ENCODE results near the gene AKAP12. TPM values are rescaled to one million over a fixed set of nuclear protein-coding genes. Genes with fewer than 3 reads are reported as not detected.

AKAP12 gene
- total RNA-seq, 4 donors from 2014 or later, result 25.7 to 61.7 (median 53.1) TPM

DNA sequence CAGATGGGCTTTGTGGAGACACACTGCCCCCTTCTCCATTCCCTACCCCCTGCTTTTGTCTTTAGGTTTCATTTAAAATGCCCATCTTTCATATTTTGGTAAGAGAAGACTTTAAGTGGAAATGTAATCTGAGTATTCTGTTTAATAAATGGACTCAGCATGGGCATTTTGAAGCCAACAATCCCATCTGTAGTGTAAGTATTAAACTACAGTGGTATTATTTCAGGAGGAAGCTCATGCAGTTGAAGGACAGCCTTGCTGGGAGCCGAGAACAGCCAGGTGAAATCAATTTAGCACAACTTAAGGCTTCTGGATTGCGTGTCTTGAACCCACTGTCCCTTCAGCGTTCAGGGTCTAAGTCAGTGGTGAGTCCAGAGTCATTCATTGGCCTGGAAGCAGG lies 63.5 kb downstream of the AKAP12 start:
- Histone ChIP-seq H3K36me3 (no peaks in the 10 kb centered on the region), H3K27me3 (no peaks in the 10 kb centered on the region), H3K9me3 (no peaks in the 10 kb centered on the region), H3K27ac (peak overlapping the region in 2 of 4 donors; percentile 1 to 9), H3K4me1 (peaks cover 0 to 24% (median 4%) of the 10 kb centered on the region in 4 donors), H3K4me3 (no peak overlapping the region)
- WGBS, 2 donors (ENCODE audit: low coverage in 1 of 2), result 83 to 100% methylated on average over 1 to 3 of the region's 3 CpGs
- TF ChIP-seq POLR2AphosphoS5 (IDR thresholded peaks at IDR 0.05) (no peak), POLR2A (IDR thresholded peaks at IDR 0.05) (no peak), EP300 (IDR thresholded peaks at IDR 0.05; ENCODE audit: low read depth) (no peak)
- TF ChIP-seq, protein P1, sequence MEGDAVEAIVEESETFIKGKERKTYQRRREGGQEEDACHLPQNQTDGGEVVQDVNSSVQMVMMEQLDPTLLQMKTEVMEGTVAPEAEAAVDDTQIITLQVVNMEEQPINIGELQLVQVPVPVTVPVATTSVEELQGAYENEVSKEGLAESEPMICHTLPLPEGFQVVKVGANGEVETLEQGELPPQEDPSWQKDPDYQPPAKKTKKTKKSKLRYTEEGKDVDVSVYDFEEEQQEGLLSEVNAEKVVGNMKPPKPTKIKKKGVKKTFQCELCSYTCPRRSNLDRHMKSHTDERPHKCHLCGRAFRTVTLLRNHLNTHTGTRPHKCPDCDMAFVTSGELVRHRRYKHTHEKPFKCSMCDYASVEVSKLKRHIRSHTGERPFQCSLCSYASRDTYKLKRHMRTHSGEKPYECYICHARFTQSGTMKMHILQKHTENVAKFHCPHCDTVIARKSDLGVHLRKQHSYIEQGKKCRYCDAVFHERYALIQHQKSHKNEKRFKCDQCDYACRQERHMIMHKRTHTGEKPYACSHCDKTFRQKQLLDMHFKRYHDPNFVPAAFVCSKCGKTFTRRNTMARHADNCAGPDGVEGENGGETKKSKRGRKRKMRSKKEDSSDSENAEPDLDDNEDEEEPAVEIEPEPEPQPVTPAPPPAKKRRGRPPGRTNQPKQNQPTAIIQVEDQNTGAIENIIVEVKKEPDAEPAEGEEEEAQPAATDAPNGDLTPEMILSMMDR (IDR thresholded peaks at IDR 0.05), result no peak
- in situ Hi-C loops (cut with MboI; ENCODE audit: low pct_ligation_motif_present in 1 of 4, low pct_unique_long_range_greater_than_20kb in 1 of 4, low sequenced_read_pairs in 3 of 4), result no loop called here
- DNase-seq, result no peak
- intact Hi-C loops (cut with DNase I; ENCODE audit: low total_unique reads), result no loop called here

DNA sequence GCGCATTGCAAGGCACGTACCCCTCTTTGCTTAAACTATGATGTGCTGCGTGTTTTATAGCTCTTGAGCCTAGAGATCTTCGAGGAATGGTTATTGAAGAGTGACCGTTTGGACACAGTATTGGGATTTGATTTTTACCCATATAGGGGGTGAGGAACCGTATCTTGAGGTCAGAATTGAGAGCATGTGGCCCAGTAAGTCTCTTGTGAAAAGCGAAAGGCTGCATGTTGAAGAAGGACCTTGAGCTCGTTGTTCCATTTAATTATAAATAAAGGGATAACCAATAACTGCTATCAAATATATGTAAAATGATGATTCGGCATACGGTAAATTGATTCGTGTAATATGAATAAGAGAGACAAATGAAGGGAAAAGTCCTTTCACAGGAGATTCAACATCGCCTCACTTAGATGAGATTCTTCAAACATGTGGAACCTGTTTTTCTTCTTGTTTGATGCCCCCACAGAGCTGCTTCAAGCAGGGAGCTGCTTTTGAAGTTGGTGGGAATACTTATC lies 66.6 kb downstream of the AKAP12 start:
- DNase-seq, result no peak
- Histone ChIP-seq H3K4me1 (peaks cover 0 to 17% (median 0%) of the 10 kb centered on the region in 4 donors), H3K27me3 (no peaks in the 10 kb centered on the region), H3K36me3 (no peaks in the 10 kb centered on the region), H3K4me3 (no peak overlapping the region), H3K27ac (no peak overlapping the region), H3K9me3 (no peaks in the 10 kb centered on the region)
- intact Hi-C loops (cut with DNase I; ENCODE audit: low total_unique reads) (no loop called here), in situ Hi-C loops (cut with MboI; ENCODE audit: low pct_ligation_motif_present in 1 of 4, low pct_unique_long_range_greater_than_20kb in 1 of 4, low sequenced_read_pairs in 3 of 4) (no loop called here)
- TF ChIP-seq POLR2A (IDR thresholded peaks at IDR 0.05), result no peak
- no peak for TF ChIP-seq EP300 (IDR thresholded peaks at IDR 0.05; ENCODE audit: low read depth)
- TF ChIP-seq, protein P1 (IDR thresholded peaks at IDR 0.05), result no peak
- no peak for TF ChIP-seq POLR2AphosphoS5 (IDR thresholded peaks at IDR 0.05)
- 87% methylated on average over 8 to 12 of the region's 12 CpGs for WGBS, 2 donors (ENCODE audit: low coverage in 1 of 2)

DNA sequence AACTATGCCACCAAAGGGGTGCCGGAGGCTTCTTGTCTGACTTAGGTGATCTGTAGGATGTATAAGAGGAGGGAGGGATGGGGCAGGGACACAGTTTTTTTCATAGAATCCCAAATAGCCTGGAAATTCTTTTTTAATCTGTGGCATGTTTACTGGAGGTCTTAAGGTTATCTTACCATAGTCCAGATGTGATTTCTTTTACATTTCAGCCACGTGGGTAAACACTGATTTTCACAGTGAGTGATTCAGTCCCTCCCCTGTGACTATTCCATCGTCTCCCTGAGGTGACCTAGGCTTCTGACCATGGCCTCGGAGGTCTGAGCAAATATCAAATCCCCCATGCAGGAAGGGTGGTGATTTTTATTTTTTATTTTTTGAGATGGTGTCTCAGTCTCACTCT lies 67.7 kb downstream of the AKAP12 start:
- H3K27ac ChIP-seq, result peak overlapping the region in 1 of 4 donors; percentile 31
- DNase-seq, result no peak
- intact Hi-C loops (cut with DNase I; ENCODE audit: low total_unique reads) (no loop called here), in situ Hi-C loops (cut with MboI; ENCODE audit: low pct_ligation_motif_present in 1 of 4, low pct_unique_long_range_greater_than_20kb in 1 of 4, low sequenced_read_pairs in 3 of 4) (no loop called here)
- H3K9me3 ChIP-seq, result no peaks in the 10 kb centered on the region
- no peaks in the 10 kb centered on the region for H3K27me3 ChIP-seq
- H3K36me3 ChIP-seq, result no peaks in the 10 kb centered on the region
- TF ChIP-seq EP300 (IDR thresholded peaks at IDR 0.05; ENCODE audit: low read depth) (no peak), POLR2AphosphoS5 (IDR thresholded peaks at IDR 0.05) (no peak), POLR2A (IDR thresholded peaks at IDR 0.05) (no peak)
- TF ChIP-seq, protein P1 (IDR thresholded peaks at IDR 0.05), result no peak
- WGBS, 2 donors (ENCODE audit: low coverage in 1 of 2), result 46 to 76% methylated on average over 4 of the region's 4 CpGs
- H3K4me3 ChIP-seq, result no peak overlapping the region
- peaks cover 0 to 17% (median 0%) of the 10 kb centered on the region in 4 donors for H3K4me1 ChIP-seq

DNA sequence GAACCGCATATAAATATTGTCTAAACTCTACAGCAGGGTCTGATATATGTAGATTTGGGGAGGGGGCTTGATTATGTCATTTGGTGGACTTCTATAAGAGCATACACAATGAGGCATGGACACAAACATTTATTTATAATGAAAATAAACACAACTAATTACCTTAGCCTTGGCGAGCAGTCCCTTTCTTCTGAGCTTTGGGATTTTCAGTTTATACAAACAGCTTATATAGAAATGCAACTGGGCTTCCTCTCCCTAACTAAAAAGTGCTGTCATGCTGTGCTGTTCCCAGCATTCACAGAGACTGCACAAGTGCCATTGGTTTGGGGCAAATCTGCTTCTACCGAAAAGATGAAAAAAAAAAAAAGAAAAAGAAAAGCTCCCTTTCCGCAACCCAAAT lies 69.9 kb downstream of the AKAP12 start:
- intact Hi-C loops (cut with DNase I; ENCODE audit: low total_unique reads) (no loop called here), in situ Hi-C loops (cut with MboI; ENCODE audit: low pct_ligation_motif_present in 1 of 4, low pct_unique_long_range_greater_than_20kb in 1 of 4, low sequenced_read_pairs in 3 of 4) (no loop called here)
- Histone ChIP-seq H3K4me1 (peaks cover 0 to 17% (median 0%) of the 10 kb centered on the region in 4 donors), H3K27ac (peak overlapping the region; percentile 26 to 55 (median 43)), H3K36me3 (no peaks in the 10 kb centered on the region), H3K27me3 (no peaks in the 10 kb centered on the region), H3K9me3 (no peaks in the 10 kb centered on the region), H3K4me3 (no peak overlapping the region)
- 72 to 93% methylated on average over 4 of the region's 4 CpGs for WGBS, 2 donors (ENCODE audit: low coverage in 1 of 2)
- DNase-seq, result no peak
- TF ChIP-seq, protein P1 (IDR thresholded peaks at IDR 0.05), result no peak
- TF ChIP-seq EP300 (IDR thresholded peaks at IDR 0.05; ENCODE audit: low read depth) (no peak), POLR2A (IDR thresholded peaks at IDR 0.05) (no peak), POLR2AphosphoS5 (IDR thresholded peaks at IDR 0.05) (no peak)
